ENCODE data around the gene PRKRA. TPM values are rescaled to one million over a fixed set of nuclear protein-coding genes. Genes with fewer than 3 reads are reported as not detected.

The PRKRA gene
- total RNA-seq, 1 experiment from 2014 or later, result 49.8 TPM

DNA sequence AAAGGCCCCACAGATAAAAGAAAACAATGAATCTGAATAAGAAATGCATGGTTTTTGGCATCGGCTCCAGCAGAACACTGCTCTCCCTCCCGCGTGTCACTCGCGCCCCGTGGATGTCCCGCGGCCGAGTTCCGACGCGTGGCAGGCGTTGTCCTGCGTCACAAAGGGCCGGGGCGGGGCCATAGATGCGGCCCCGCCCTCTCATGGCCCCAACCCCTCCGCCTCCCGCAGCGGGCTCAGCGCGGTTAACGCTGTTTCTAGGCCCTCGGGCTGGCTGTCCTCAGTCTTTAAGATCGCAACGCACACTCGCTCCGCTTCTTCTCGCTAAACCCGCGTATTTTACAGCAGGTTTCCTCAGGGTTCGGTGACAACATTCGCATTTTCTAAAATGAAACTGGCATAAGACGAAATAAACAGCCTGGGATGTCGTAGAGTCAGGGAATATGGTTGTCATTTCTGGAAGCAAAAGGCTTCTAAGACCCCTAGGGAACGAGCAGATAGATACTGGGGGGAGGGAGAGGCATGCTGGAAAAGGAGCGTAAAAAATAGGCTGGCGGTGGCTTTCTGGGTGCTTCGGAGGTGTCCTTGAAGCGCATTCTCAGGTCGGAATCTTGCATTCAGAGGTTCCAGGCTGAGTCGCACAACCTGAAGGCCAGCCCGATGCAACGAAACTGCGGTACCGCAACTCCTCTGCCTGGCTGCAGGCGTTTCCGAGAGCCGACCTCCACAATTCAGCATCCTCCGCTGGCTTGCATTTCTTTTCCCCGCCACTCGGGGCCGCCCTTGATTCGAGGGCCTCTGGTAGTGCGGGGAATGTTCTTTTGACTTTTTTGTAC, 27.7 kb upstream of the PRKRA start, which contains the start of gene FKBP7:
FKBP7 (minus strand) TSS at position 162 of the 836 bp plus-strand sequence; CDS start at position 61, 101 bp downstream.
- peak within 1 kb of the TSS; percentile 64 for H3K27ac ChIP-seq (ENCODE audit: low read depth, low read length)
- peak; percentile 56 for ATAC-seq
- no TSS peak for BruUV-seq (replicated peaks)
- no peaks in the 10 kb centered on the region for H3K27me3 ChIP-seq (ENCODE audit: insufficient read depth, low read length)
- H3K79me2 ChIP-seq (ENCODE audit: insufficient read depth, low read length), result peaks cover 29% of the 10 kb centered on the region
- peak within 1 kb of the TSS; percentile 75 to 92 for H3K4me3 ChIP-seq (replicated peaks in 1 of 2; ENCODE audit: low read depth in 1 of 2, low read length in 2 of 2)
- no peaks in the 10 kb centered on the region for H3K9me2 ChIP-seq (ENCODE audit: insufficient read depth)
- no peaks in the 10 kb centered on the region for H3K36me3 ChIP-seq (ENCODE audit: control insufficient read depth in 1 of 2, insufficient read depth in 2 of 2, low read length in 2 of 2)
- peaks cover 10 to 30% of the 10 kb centered on the region in 2 experiments; a peak in 3 of 4 replicates for H3K4me1 ChIP-seq (ENCODE audit: control insufficient read depth in 1 of 2, insufficient read depth in 2 of 2, low read length in 2 of 2)
- no peaks in the 10 kb centered on the region for H3K9me3 ChIP-seq (ENCODE audit: control insufficient read depth in 1 of 2, insufficient read depth in 1 of 2, low read depth in 1 of 2, low read length in 2 of 2)
- DNase-seq (ENCODE audit: low read depth, low spot score), result peak; percentile 60
- CTCF ChIA-PET, result no interaction called here
- POLR2A ChIA-PET, result no interaction called here
- peak within 1 kb of the TSS; percentile 100 for H2AFZ ChIP-seq (ENCODE audit: low read depth, low read length, poor library complexity, severe bottlenecking)
- peak; percentile 58 for TF ChIP-seq TCF7L2 (IDR thresholded peaks at IDR 0.05; ENCODE audit: borderline replicate concordance, extremely low read depth, insufficient read depth, insufficient read length)
- peak; percentile 76 for TF ChIP-seq RAD21 (IDR thresholded peaks at IDR 0.05; ENCODE audit: low read depth)
- 0 out of 2 replicates have a peak, but pooled peaks have one; percentile 8 for TF ChIP-seq CBX3 (IDR thresholded peaks at IDR 0.05; ENCODE audit: low read depth)
- TF ChIP-seq CEBPB (IDR thresholded peaks at IDR 0.05; ENCODE audit: low read depth), result no peak
- peak; percentile 83 for TF ChIP-seq POLR2AphosphoS5 (IDR thresholded peaks at IDR 0.05; ENCODE audit: low read depth, low read length)
- TF ChIP-seq, protein P1, sequence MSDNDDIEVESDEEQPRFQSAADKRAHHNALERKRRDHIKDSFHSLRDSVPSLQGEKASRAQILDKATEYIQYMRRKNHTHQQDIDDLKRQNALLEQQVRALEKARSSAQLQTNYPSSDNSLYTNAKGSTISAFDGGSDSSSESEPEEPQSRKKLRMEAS (IDR thresholded peaks at IDR 0.05), result peak; percentile 78; the same call in 1 of the 2 replicates
- TF ChIP-seq, protein P2, sequence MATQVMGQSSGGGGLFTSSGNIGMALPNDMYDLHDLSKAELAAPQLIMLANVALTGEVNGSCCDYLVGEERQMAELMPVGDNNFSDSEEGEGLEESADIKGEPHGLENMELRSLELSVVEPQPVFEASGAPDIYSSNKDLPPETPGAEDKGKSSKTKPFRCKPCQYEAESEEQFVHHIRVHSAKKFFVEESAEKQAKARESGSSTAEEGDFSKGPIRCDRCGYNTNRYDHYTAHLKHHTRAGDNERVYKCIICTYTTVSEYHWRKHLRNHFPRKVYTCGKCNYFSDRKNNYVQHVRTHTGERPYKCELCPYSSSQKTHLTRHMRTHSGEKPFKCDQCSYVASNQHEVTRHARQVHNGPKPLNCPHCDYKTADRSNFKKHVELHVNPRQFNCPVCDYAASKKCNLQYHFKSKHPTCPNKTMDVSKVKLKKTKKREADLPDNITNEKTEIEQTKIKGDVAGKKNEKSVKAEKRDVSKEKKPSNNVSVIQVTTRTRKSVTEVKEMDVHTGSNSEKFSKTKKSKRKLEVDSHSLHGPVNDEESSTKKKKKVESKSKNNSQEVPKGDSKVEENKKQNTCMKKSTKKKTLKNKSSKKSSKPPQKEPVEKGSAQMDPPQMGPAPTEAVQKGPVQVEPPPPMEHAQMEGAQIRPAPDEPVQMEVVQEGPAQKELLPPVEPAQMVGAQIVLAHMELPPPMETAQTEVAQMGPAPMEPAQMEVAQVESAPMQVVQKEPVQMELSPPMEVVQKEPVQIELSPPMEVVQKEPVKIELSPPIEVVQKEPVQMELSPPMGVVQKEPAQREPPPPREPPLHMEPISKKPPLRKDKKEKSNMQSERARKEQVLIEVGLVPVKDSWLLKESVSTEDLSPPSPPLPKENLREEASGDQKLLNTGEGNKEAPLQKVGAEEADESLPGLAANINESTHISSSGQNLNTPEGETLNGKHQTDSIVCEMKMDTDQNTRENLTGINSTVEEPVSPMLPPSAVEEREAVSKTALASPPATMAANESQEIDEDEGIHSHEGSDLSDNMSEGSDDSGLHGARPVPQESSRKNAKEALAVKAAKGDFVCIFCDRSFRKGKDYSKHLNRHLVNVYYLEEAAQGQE (IDR thresholded peaks at IDR 0.05; ENCODE audit: low read depth), result no peak
- peak; percentile 60 for TF ChIP-seq POLR2A (IDR thresholded peaks at IDR 0.05; ENCODE audit: borderline replicate concordance, extremely low read depth, insufficient read depth, insufficient read length)
- no peak for TF ChIP-seq SRF (IDR thresholded peaks at IDR 0.05; ENCODE audit: low read depth)
- TF ChIP-seq, protein P3, sequence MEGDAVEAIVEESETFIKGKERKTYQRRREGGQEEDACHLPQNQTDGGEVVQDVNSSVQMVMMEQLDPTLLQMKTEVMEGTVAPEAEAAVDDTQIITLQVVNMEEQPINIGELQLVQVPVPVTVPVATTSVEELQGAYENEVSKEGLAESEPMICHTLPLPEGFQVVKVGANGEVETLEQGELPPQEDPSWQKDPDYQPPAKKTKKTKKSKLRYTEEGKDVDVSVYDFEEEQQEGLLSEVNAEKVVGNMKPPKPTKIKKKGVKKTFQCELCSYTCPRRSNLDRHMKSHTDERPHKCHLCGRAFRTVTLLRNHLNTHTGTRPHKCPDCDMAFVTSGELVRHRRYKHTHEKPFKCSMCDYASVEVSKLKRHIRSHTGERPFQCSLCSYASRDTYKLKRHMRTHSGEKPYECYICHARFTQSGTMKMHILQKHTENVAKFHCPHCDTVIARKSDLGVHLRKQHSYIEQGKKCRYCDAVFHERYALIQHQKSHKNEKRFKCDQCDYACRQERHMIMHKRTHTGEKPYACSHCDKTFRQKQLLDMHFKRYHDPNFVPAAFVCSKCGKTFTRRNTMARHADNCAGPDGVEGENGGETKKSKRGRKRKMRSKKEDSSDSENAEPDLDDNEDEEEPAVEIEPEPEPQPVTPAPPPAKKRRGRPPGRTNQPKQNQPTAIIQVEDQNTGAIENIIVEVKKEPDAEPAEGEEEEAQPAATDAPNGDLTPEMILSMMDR (IDR thresholded peaks at IDR 0.05 in 2 of 3, conservative IDR thresholded peaks at IDR 0.05 in 1 of 3; ENCODE audit: borderline replicate concordance in 1 of 3, insufficient read depth in 1 of 3, low read depth in 2 of 3, low read length in 2 of 3), result peak; percentile 55 to 77 (median 68); a peak in 5 of 6 replicates
- H4K20me1 ChIP-seq (ENCODE audit: insufficient read depth), result no peaks in the 10 kb centered on the region
- peak within 1 kb of the TSS; percentile 100 for H3K4me2 ChIP-seq (ENCODE audit: low read length)
- peak within 1 kb of the TSS; percentile 77 for H3K9ac ChIP-seq (ENCODE audit: low read length)
- intact Hi-C loops (cut with micrococcal nuclease), result loop anchor here (1.0 kb wide), 1 partner anchor 27 kb away; the partner anchor contains the start of genes PJVK and PRKRA
- RAD21 ChIA-PET (ENCODE audit: low non-redundant PET in 1 of 2, low total read pairs in 2 of 2, uncharacterized antibody in 2 of 2, unreplicated experiment in 2 of 2), result no interaction called here
